GM12878 (cell line): ENCODE data around the gene FXYD1. TPM values are rescaled to one million over a fixed set of nuclear protein-coding genes. Genes with fewer than 3 reads are reported as not detected.
"Not testable (repeated sequence)": the region's sequence is repeated elsewhere in the genome, so short reads cannot be mapped to it uniquely, and the experiment has no call there.

Source experiments
- ATAC-seq: fragments of 200-7000 bp; cut with Tn5 transposase; 3 replicates; pipeline ENCODE4 v1.9.1; 2020; ENCODE audit warnings: mild to moderate bottlenecking, moderate library complexity
- BruUV-seq: library from RNA; stranded (reverse); fragments of 400-500 nt; replicated peaks from 2 replicates; lab custom pipeline; 2021; lab: Mats Ljungman, UMichigan
- CTCF ChIA-PET: fragments of 300-600 bp; sonication (Branson Sonifier 250); formaldehyde crosslinking; extraction: SDS; loops from one replicate; lab custom pipeline; 2021; ENCODE audit warnings: inconsistent platforms; lab: Yijun Ruan, JAX
- POLR2A ChIA-PET: fragments of 350-600 bp; formaldehyde crosslinking; extraction: SDS; loops from one replicate; lab custom pipeline; 2021; ENCODE audit warnings: inconsistent platforms; lab: Charles Lee
- RAD21 ChIA-PET: fragments of 300-600 bp; sonication (Branson Sonifier 250); formaldehyde crosslinking; loops from one replicate; lab custom pipeline; 2023; ENCODE audit warnings: antibody characterized with exemption; ENCODE audit not compliant: unreplicated experiment; lab: Charles Lee
- SMC1A ChIA-PET: fragments of 300-600 bp; sonication (Branson Sonifier 250); formaldehyde crosslinking; loops from one replicate; lab custom pipeline; 2023; ENCODE audit not compliant: unreplicated experiment, uncharacterized antibody; lab: Charles Lee
- DNase-seq: peaks from one replicate; pipeline ENCODE4 v3.0.0-alpha.2; 2011; ENCODE audit warnings: low read depth, low spot score
- FAIRE-seq: peaks from 3 replicates; lab custom pipeline; 2011; peaks lifted over from hg19 to GRCh38; lab: Jason Lieb, UNC
- H2AFZ ChIP-seq: 2 replicates; pipeline ENCODE4 v1.6.0; 2011; ENCODE audit warnings: low read depth, low read length, control low read depth; ENCODE audit not compliant: control insufficient read depth
- H3K27ac ChIP-seq: 2 replicates; pipeline ENCODE4 v1.5.1; 2011; ENCODE audit warnings: control low read depth; ENCODE audit not compliant: control insufficient read depth, insufficient read depth
- H3K27me3 ChIP-seq, 2 experiments: replicated peaks in 1 of 2; 2 replicates each; pipeline versions ENCODE4 v1.6.0 to v1.6.1; 2011; ENCODE audit warnings: low read length in 1 of 2; ENCODE audit not compliant: control insufficient read depth in 2 of 2, insufficient read depth in 2 of 2
- H3K36me3 ChIP-seq, 2 experiments: 2 replicates each; pipeline ENCODE4 v1.5.1; 2011; ENCODE audit warnings: low read length in 1 of 2; ENCODE audit not compliant: control insufficient read depth in 2 of 2, insufficient read depth in 2 of 2
- H3K4me1 ChIP-seq: 2 replicates; pipeline ENCODE4 v1.6.1; 2011; ENCODE audit warnings: mild to moderate bottlenecking, low read length, moderate library complexity, mixed read lengths; ENCODE audit not compliant: control insufficient read depth, insufficient read depth
- H3K4me2 ChIP-seq: 2 replicates; pipeline ENCODE4 v1.6.0; 2011; ENCODE audit warnings: control low read depth; ENCODE audit not compliant: control insufficient read depth, insufficient read depth
- H3K4me3 ChIP-seq: fragments of 200-600 bp; sonication (generic); 2 replicates; pipeline ENCODE4 v1.5.1; 2016
- H3K79me2 ChIP-seq: 2 replicates; pipeline ENCODE4 v1.6.0; 2011; ENCODE audit warnings: low read length; ENCODE audit not compliant: control insufficient read depth, insufficient read depth
- H3K9ac ChIP-seq: 2 replicates; pipeline ENCODE4 v1.8.0; 2011; ENCODE audit warnings: low read length, control low read depth, mixed read lengths; ENCODE audit not compliant: control insufficient read depth, insufficient read depth
- H3K9me3 ChIP-seq: replicated peaks from 3 replicates; pipeline ENCODE4 v1.5.1; 2011; ENCODE audit warnings: mild to moderate bottlenecking, low read length; ENCODE audit not compliant: control insufficient read depth, insufficient read depth
- H4K20me1 ChIP-seq: 2 replicates; pipeline ENCODE4 v1.6.0; 2011; ENCODE audit not compliant: control insufficient read depth, insufficient read depth
- BRCA1 ChIP-seq: IDR thresholded peaks from 2 replicates; pipeline ENCODE4 v1.6.1; 2011; ENCODE audit warnings: low read depth, low read length, improper control_type of control experiment
- ELK1 ChIP-seq: IDR thresholded peaks from 2 replicates; pipeline ENCODE4 v1.6.1; 2012; ENCODE audit warnings: low read depth, low read length, improper control_type of control experiment
- JUND ChIP-seq: IDR thresholded peaks from 2 replicates; pipeline ENCODE4 v1.6.1; 2012; ENCODE audit warnings: low read depth, mild to moderate bottlenecking, low read length, improper control_type of control experiment, moderate library complexity
- SMC3 ChIP-seq: IDR thresholded peaks from 2 replicates; pipeline ENCODE4 v1.6.1; 2011; ENCODE audit warnings: low read length, improper control_type of control experiment, borderline replicate concordance
- STAT1 ChIP-seq: fragments of 450-650 bp; conservative IDR thresholded peaks from 2 replicates; pipeline ENCODE4 v1.6.1; 2014; ENCODE audit warnings: antibody characterized with exemption, mild to moderate bottlenecking
- STAT3 ChIP-seq: IDR thresholded peaks from 2 replicates; pipeline ENCODE4 v1.6.1; 2011; ENCODE audit warnings: low read depth, low read length, improper control_type of control experiment
- TBL1XR1 ChIP-seq: IDR thresholded peaks from 2 replicates; pipeline ENCODE4 v1.6.1; 2012; ENCODE audit warnings: low read depth, low read length, improper control_type of control experiment
- WGBS: methylation state at CpG from one replicate; pipeline ENCODE4 v1.1.6; 2016; ENCODE audit warnings: low lambda C conversion rate; ENCODE audit not compliant: insufficient replicate concordance, insufficient coverage; ENCODE audit errors: missing lambda C conversion rate; 5-methylcytosine and 5-hydroxymethylcytosine counted together
- in situ Hi-C: fragments of 300-500 bp; cut with MboI; formaldehyde crosslinking; loops from 9 replicates; pipeline ENCODE4 v1.14.3; 2018; ENCODE audit warnings: mixed read lengths
- intact Hi-C: fragments of 100-400 bp; cut with micrococcal nuclease; formaldehyde crosslinking; loops from one replicate; pipeline ENCODE4 v1.14.2; 2022; ENCODE audit not compliant: unreplicated experiment
- polyA plus RNA-seq, 11 experiments: library from polyadenylated mRNA; depleted of rRNA in 4 of 11; unstranded in 6 of 11; stranded (reverse) in 5 of 11; fragments of >200 nt; fragmentation: Nextera tagmentation in 4 of 11; fragmentation: Illumina TruSeq in 1 of 11; extraction: Ambion mirVana in 4 of 11; extraction: Trizol in 1 of 11; gene quantifications; 1 replicate in 1 of 11; 2 replicates in 10 of 11; pipeline versions ENCODE4 v1.2.1 to v1.2.3, GENCODE V29; 2011 to 2016; ENCODE audit warnings: inconsistent platforms in 2 of 11, missing spikeins in 2 of 11, low read depth in 1 of 11
- total RNA-seq, 4 experiments: library from RNA; depleted of rRNA in 3 of 4; stranded (reverse); fragments of >200 nt in 3 of 4; fragmentation: Illumina TruSeq in 1 of 4; extraction: Trizol in 1 of 4; gene quantifications; 2 replicates each; pipeline versions ENCODE4 v1.2.1 to v1.2.3, GENCODE V29; 2013 to 2021
- TF ChIP-seq, protein P1 (sequence below): fragments of 450-650 bp; IDR thresholded peaks from 2 replicates; pipeline ENCODE4 v1.6.1; 2018; ENCODE audit warnings: borderline replicate concordance, mild to moderate bottlenecking; ENCODE audit not compliant: partially characterized antibody

FXYD1 gene
- total and polyA plus RNA-seq, 10 of the 15 experiments (the other 5 are each of a cell fraction or from before 2014, with no cell fraction given): 0.34 to 1.2 (median 0.49) TPM; not detected in 4

- FAIRE-seq (no peak), DNase-seq (no peak), ATAC-seq (no peak)
- POLR2A ChIA-PET: no interaction called here
- BruUV-seq: no TSS peak
- Histone ChIP-seq H3K27me3 (no peaks in the 10 kb centered on the region), H3K9me3 (no peaks in the 10 kb centered on the region), H3K4me2 (no peak overlapping the region), H3K4me3 (no peak overlapping the region), H4K20me1 (no peaks in the 10 kb centered on the region), H3K9ac (no peak overlapping the region), H3K27ac (no peak overlapping the region), H3K79me2 (no peaks in the 10 kb centered on the region), H2AFZ (no peak overlapping the region), H3K36me3 (no peaks in the 10 kb centered on the region), H3K4me1 (peaks cover 12% of the 10 kb centered on the region)
- WGBS: 19% methylated on average over 9 of the region's 9 CpGs
- RAD21 ChIA-PET: interaction anchor here (1.2 kb wide), 1 partner anchor 61 kb away, joined by 3 read pairs; no protein-coding TSS in a partner anchor
- SMC1A ChIA-PET: interaction anchor here (0.6 kb wide), 1 partner anchor 24 kb away, joined by 4 read pairs; no protein-coding TSS in a partner anchor
- CTCF ChIA-PET: interaction anchor here (1.6 kb wide), 1 partner anchor 14 kb away, joined by 5 read pairs; the partner anchor contains the start of gene FXYD3
- in situ Hi-C loops: no loop called here
- intact Hi-C loops: no loop called here
- TF ChIP-seq, protein P1, sequence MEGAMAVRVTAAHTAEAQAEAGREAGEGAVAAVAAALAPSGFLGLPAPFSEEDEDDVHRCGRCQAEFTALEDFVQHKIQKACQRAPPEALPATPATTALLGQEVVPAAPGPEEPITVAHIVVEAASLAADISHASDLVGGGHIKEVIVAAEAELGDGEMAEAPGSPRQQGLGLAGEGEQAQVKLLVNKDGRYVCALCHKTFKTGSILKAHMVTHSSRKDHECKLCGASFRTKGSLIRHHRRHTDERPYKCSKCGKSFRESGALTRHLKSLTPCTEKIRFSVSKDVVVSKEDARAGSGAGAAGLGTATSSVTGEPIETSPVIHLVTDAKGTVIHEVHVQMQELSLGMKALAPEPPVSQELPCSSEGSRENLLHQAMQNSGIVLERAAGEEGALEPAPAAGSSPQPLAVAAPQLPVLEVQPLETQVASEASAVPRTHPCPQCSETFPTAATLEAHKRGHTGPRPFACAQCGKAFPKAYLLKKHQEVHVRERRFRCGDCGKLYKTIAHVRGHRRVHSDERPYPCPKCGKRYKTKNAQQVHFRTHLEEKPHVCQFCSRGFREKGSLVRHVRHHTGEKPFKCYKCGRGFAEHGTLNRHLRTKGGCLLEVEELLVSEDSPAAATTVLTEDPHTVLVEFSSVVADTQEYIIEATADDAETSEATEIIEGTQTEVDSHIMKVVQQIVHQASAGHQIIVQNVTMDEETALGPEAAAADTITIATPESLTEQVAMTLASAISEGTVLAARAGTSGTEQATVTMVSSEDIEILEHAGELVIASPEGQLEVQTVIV: no peak
- no peak for TF ChIP-seq BRCA1
- TF ChIP-seq TBL1XR1: no peak
- no peak for TF ChIP-seq ELK1
- TF ChIP-seq STAT1: no peak
- no peak for TF ChIP-seq SMC3
- no peak for TF ChIP-seq JUND
- TF ChIP-seq STAT3: no peak
Observed at GRCh38 chr19:35128398-35129057, 10.1 kb upstream of the FXYD1 start.

- H3K79me2 ChIP-seq, in situ Hi-C loops, BruUV-seq, H2AFZ ChIP-seq, H3K4me1 ChIP-seq, POLR2A ChIA-PET, ATAC-seq, DNase-seq, CTCF ChIA-PET, H3K9me3 ChIP-seq, H3K36me3 ChIP-seq, H3K4me2 ChIP-seq, H4K20me1 ChIP-seq, H3K27ac ChIP-seq, RAD21 ChIA-PET, H3K4me3 ChIP-seq, FAIRE-seq, H3K9ac ChIP-seq, SMC1A ChIA-PET, H3K27me3 ChIP-seq: not testable (repeated sequence)
- intact Hi-C loops: loop anchor here (10.0 kb wide), 1 partner anchor 155 kb away; no protein-coding TSS in a partner anchor
- 30% methylated on average over 14 of the region's 14 CpGs for WGBS
Observed at GRCh38 chr19:35129724-35130274, 8.8 kb upstream of the FXYD1 start.
